Esophagus muscularis mucosa (tissue), 4 donors: Measurements from ENCODE around the gene GALNT7. TPM values are rescaled to one million over a fixed set of nuclear protein-coding genes. Genes with fewer than 3 reads are reported as not detected.
A peak's percentile ranks its signal among the peaks of the same experiment; 100 is the strongest.

Experiments used
- DNase-seq: peaks from one replicate; pipeline ENCODE4 v3.0.0-alpha.2; 2017; ENCODE audit errors: extremely low spot score
- H3K27ac ChIP-seq, 4 donors: fragments of 200-600 bp; sonication (generic); replicated peaks in 1 of 4; 1 replicate in 3 of 4; 2 replicates in 1 of 4; pipeline ENCODE4 v1.5.1; 2016 to 2019; ENCODE audit warnings: mild to moderate bottlenecking in 1 of 4
- H3K27me3 ChIP-seq, 4 donors: fragments of 200-600 bp; sonication (generic); one replicate each; pipeline versions ENCODE4 v1.5.1 to v1.6.0; 2016 to 2019
- H3K36me3 ChIP-seq, 4 donors: fragments of 200-600 bp; sonication (generic); one replicate each; pipeline ENCODE4 v1.5.1; 2016 to 2019
- H3K4me1 ChIP-seq, 4 donors: fragments of 200-600 bp; sonication (generic); one replicate each; pipeline ENCODE4 v1.5.1; 2016 to 2019
- H3K4me3 ChIP-seq, 4 donors: fragments of 200-600 bp; sonication (generic); 1 replicate in 2 of 4; 2 replicates in 2 of 4; pipeline ENCODE4 v1.5.1; 2016 to 2019; ENCODE audit warnings: mild to moderate bottlenecking in 4 of 4, moderate library complexity in 1 of 4
- H3K9me3 ChIP-seq, 4 donors: fragments of 200-600 bp; sonication (generic); 1 replicate in 3 of 4; 2 replicates in 1 of 4; pipeline ENCODE4 v1.5.1; 2016 to 2019
- EP300 ChIP-seq: sonication (generic); formaldehyde crosslinking; IDR thresholded peaks from one replicate; pipeline ENCODE4 v1.6.1; 2017; ENCODE audit warnings: antibody characterized with exemption
- POLR2A ChIP-seq: fragments of 450-650 bp; IDR thresholded peaks from one replicate; pipeline ENCODE4 v1.6.1; 2017; ENCODE audit warnings: antibody characterized with exemption, moderate library complexity, mild to moderate bottlenecking, low read depth
- POLR2AphosphoS5 ChIP-seq, 2 donors: sonication (generic); formaldehyde crosslinking; IDR thresholded peaks; one replicate each; pipeline ENCODE4 v1.6.1; 2017; ENCODE audit warnings: antibody characterized with exemption in 2 of 2
- WGBS: methylation state at CpG from one replicate; pipeline ENCODE4 v1.1.5; 2018; 5-methylcytosine and 5-hydroxymethylcytosine counted together
- intact Hi-C: fragments of 100-400 bp; cut with DNase I; formaldehyde crosslinking; loops from one replicate; pipeline ENCODE4 v1.15.1; 2023
- total RNA-seq, 4 donors: library from RNA; depleted of rRNA; stranded (reverse); fragments of >200 nt; gene quantifications; one replicate each; pipeline versions ENCODE4 v1.1.0 to v1.2.1, GENCODE V29; 2016
- TF ChIP-seq, protein P1 (sequence below), 3 experiments: fragments of 200-600 bp in 2 of 3; fragments of 450-650 bp in 1 of 3; sonication (generic) in 2 of 3; IDR thresholded peaks; one replicate each; pipeline ENCODE4 v1.5.1; 2017 to 2019; ENCODE audit warnings: antibody characterized with exemption in 3 of 3, mild to moderate bottlenecking in 2 of 3, moderate library complexity in 1 of 3

Gene GALNT7
- total RNA-seq, 4 donors from 2014 or later, result 9.6 to 20.2 (median 12.9) TPM

- no peak for TF ChIP-seq POLR2AphosphoS5 (IDR thresholded peaks at IDR 0.05)
- TF ChIP-seq EP300, result no peak
- TF ChIP-seq, protein P1, sequence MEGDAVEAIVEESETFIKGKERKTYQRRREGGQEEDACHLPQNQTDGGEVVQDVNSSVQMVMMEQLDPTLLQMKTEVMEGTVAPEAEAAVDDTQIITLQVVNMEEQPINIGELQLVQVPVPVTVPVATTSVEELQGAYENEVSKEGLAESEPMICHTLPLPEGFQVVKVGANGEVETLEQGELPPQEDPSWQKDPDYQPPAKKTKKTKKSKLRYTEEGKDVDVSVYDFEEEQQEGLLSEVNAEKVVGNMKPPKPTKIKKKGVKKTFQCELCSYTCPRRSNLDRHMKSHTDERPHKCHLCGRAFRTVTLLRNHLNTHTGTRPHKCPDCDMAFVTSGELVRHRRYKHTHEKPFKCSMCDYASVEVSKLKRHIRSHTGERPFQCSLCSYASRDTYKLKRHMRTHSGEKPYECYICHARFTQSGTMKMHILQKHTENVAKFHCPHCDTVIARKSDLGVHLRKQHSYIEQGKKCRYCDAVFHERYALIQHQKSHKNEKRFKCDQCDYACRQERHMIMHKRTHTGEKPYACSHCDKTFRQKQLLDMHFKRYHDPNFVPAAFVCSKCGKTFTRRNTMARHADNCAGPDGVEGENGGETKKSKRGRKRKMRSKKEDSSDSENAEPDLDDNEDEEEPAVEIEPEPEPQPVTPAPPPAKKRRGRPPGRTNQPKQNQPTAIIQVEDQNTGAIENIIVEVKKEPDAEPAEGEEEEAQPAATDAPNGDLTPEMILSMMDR (IDR thresholded peaks at IDR 0.05), result no peak
- TF ChIP-seq POLR2A, result no peak
- no peak overlapping the region for H3K27ac ChIP-seq
- no peaks in the 10 kb centered on the region for H3K27me3 ChIP-seq
- H3K36me3 ChIP-seq, result peaks cover 0 to 27% (median 4%) of the 10 kb centered on the region in 4 donors
- no peak for DNase-seq
- no peaks in the 10 kb centered on the region for H3K9me3 ChIP-seq
- peaks cover 0 to 7% (median 4%) of the 10 kb centered on the region in 4 donors for H3K4me1 ChIP-seq
- WGBS, result 76% methylated on average over 2 of the region's 2 CpGs
- intact Hi-C loops, result no loop called here
- no peak overlapping the region for H3K4me3 ChIP-seq
Measured at GRCh38 chr4:173316060-173316459, 147.4 kb downstream of the GALNT7 start.

DNA sequence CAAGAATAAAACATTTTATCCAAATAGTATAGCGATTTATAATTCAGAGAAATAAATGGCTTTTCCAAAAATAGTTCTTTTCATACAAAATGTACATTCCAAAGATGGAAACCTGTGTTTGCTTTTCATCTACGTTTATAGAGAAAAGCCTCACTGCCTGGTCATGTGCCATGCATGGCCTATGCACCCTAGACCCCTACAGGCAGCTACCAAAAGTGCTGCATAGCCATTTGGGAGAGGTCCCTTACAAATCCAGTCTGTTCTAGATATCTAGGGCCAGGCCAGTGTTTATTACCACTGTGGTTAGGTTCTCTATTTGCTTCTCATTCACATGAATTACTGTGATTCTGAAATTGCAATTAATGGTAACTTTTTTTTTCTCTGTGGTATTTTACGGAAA is 148.4 kb downstream of the GALNT7 start:
- 82% methylated on average over 3 of the region's 3 CpGs for WGBS
- Histone ChIP-seq H3K36me3 (peaks cover 0 to 36% (median 5%) of the 10 kb centered on the region in 4 donors), H3K4me1 (peaks cover 0 to 7% (median 4%) of the 10 kb centered on the region in 4 donors), H3K27ac (no peak overlapping the region), H3K27me3 (no peaks in the 10 kb centered on the region), H3K9me3 (no peaks in the 10 kb centered on the region), H3K4me3 (no peak overlapping the region)
- no peak for DNase-seq
- intact Hi-C loops, result no loop called here
- TF ChIP-seq EP300, result no peak
- TF ChIP-seq, protein P1 (IDR thresholded peaks at IDR 0.05), result no peak
- no peak for TF ChIP-seq POLR2A
- no peak for TF ChIP-seq POLR2AphosphoS5 (IDR thresholded peaks at IDR 0.05)

GRCh38 chr4:173318240-173318639 is 149.6 kb downstream of the GALNT7 start:
- TF ChIP-seq POLR2A, result no peak
- TF ChIP-seq, protein P1 (IDR thresholded peaks at IDR 0.05), result no peak
- TF ChIP-seq EP300, result no peak
- no peak for TF ChIP-seq POLR2AphosphoS5 (IDR thresholded peaks at IDR 0.05)
- H3K36me3 ChIP-seq, result peaks cover 0 to 41% (median 6%) of the 10 kb centered on the region in 4 donors
- no peaks in the 10 kb centered on the region for H3K27me3 ChIP-seq

DNA sequence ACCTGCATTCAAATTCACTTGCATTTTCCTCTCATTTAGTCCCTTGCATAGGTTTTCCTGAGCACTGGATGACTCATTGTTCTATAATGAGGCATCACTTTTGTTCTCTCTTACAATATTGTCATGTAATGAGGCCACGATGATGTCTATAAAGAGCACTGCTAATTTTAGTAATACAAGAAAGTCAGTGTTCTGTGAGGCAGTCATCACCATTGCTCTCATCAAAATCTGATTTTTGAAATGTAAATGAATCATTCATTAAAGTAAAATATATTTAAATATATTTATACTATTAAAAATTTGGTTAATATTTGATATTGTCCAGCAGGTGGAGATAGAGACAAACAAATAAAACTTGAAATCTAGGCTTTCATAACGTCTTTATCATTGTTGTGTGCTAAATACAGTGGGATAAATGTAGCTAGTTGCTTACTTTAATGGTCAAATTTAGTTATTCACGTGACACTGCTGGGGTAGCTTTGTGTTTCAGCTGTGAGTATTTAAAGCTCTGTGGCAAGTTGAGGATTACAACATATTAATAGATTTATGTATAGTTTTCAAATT is 150.1 kb downstream of the GALNT7 start:
- peaks cover 0 to 41% (median 6%) of the 10 kb centered on the region in 4 donors for H3K36me3 ChIP-seq
- no peak overlapping the region for H3K4me3 ChIP-seq
- DNase-seq, result no peak
- H3K4me1 ChIP-seq, result peaks cover 0 to 7% (median 4%) of the 10 kb centered on the region in 4 donors
- intact Hi-C loops, result loop anchor here (2.0 kb wide), 1 partner anchor 98 kb away; no protein-coding TSS in a partner anchor
- no peak overlapping the region for H3K27ac ChIP-seq
- WGBS, result 6% methylated on average over 3 of the region's 3 CpGs
- no peaks in the 10 kb centered on the region for H3K9me3 ChIP-seq
- no peaks in the 10 kb centered on the region for H3K27me3 ChIP-seq
- TF ChIP-seq EP300 (no peak), POLR2A (no peak), POLR2AphosphoS5 (IDR thresholded peaks at IDR 0.05) (no peak)
- TF ChIP-seq, protein P1 (IDR thresholded peaks at IDR 0.05), result peak; percentile 16 to 48 (median 48)

More at GRCh38 chr4:173318240-173318639, 149.6 kb downstream of the GALNT7 start:
- intact Hi-C loops, result loop anchor here (2.0 kb wide), 1 partner anchor 99 kb away; no protein-coding TSS in a partner anchor
- Histone ChIP-seq H3K4me3 (no peak overlapping the region), H3K9me3 (no peaks in the 10 kb centered on the region), H3K4me1 (peaks cover 0 to 7% (median 4%) of the 10 kb centered on the region in 4 donors), H3K27ac (no peak overlapping the region)
- DNase-seq, result no peak
